ENCODE measurements around the gene TBC1D22A. TPM values are rescaled to one million over a fixed set of nuclear protein-coding genes. Genes with fewer than 3 reads are reported as not detected.
A peak's percentile ranks its signal among the peaks of the same experiment; 100 is the strongest.
"Not testable (repeated sequence)": the region's sequence is repeated elsewhere in the genome, so short reads cannot be mapped to it uniquely, and the experiment has no call there.

The TBC1D22A gene
- total RNA-seq, 1 donor, result 17.7 TPM

DNA sequence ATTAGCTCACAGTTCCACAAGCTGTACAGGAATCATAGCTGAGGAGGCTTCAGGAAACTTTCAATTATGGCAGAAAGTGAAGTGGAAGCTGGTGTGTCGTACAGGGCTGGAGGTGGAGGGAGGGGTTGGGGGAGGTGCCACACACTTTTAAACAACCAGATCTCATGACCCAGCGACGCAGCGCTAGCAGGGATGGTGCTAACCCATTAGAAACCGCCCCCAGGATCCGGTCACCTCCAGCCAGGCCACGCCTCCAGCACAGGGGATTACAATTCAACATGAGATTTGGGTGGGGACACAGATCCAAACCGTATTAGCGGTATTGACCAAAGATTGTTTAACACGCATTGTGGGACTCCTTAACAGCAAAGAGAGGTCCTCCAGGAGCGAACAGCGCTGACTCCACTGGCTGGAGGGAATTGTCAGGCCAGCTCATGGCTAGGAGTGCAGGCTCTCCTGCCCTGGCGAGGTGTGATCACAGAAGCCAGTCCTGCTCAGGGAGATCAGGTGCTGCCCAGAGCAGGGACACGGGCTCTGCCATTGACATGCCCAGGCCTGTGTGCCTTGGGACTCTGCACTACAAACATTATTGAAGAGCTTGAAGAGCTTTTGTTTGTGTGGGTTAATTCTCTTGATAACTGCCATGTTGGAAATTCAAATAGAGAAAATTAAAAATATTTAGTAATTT, 215.3 kb downstream of the TBC1D22A start:
- TF ChIP-seq CTCF (IDR thresholded peaks at IDR 0.05; ENCODE audit: extremely low read depth, low read depth, low read length), result no peak
- H4K20me1 ChIP-seq (ENCODE audit: insufficient read depth, low read length), result peaks cover 2% of the 10 kb centered on the region
- H3K27me3 ChIP-seq (ENCODE audit: insufficient read depth, low read length), result no peaks in the 10 kb centered on the region
- H3K9me3 ChIP-seq (ENCODE audit: low read depth, low read length), result no peaks in the 10 kb centered on the region
- H2AFZ ChIP-seq (ENCODE audit: low read length), result no peak overlapping the region
- H3K4me2 ChIP-seq (ENCODE audit: insufficient read depth, low read length), result no peak overlapping the region
- H3K36me3 ChIP-seq (ENCODE audit: insufficient read depth, low read length), result peaks cover 13% of the 10 kb centered on the region
- no peaks in the 10 kb centered on the region for H3K4me1 ChIP-seq (ENCODE audit: insufficient read depth, low read length)
- no peak overlapping the region for H3K4me3 ChIP-seq (ENCODE audit: insufficient read depth, low read length)
- no peak overlapping the region for H3K27ac ChIP-seq (ENCODE audit: low read depth, low read length)
- no peaks in the 10 kb centered on the region for H3K79me2 ChIP-seq (ENCODE audit: insufficient read depth, low read length)
- peak; percentile 45 for DNase-seq (ENCODE audit: insufficient read length, low spot score, missing footprints)

GRCh38 chr22:46978668-46979067, 216.2 kb downstream of the TBC1D22A start:
- H3K27me3 ChIP-seq (ENCODE audit: insufficient read depth, low read length); H2AFZ ChIP-seq (ENCODE audit: low read length); H3K27ac ChIP-seq (ENCODE audit: low read depth, low read length); H3K9me3 ChIP-seq (ENCODE audit: low read depth, low read length); H4K20me1 ChIP-seq (ENCODE audit: insufficient read depth, low read length); DNase-seq (ENCODE audit: insufficient read length, low spot score, missing footprints); H3K4me3 ChIP-seq (ENCODE audit: insufficient read depth, low read length); H3K4me2 ChIP-seq (ENCODE audit: insufficient read depth, low read length); H3K79me2 ChIP-seq (ENCODE audit: insufficient read depth, low read length); H3K4me1 ChIP-seq (ENCODE audit: insufficient read depth, low read length): not testable (repeated sequence)
- peaks cover 13% of the 10 kb centered on the region for H3K36me3 ChIP-seq (ENCODE audit: insufficient read depth, low read length)

- peaks cover 4% of the 10 kb centered on the region for H4K20me1 ChIP-seq (ENCODE audit: insufficient read depth, low read length)
- TF ChIP-seq CTCF (IDR thresholded peaks at IDR 0.05; ENCODE audit: extremely low read depth, low read depth, low read length), result no peak
- peaks cover 10% of the 10 kb centered on the region for H3K36me3 ChIP-seq (ENCODE audit: insufficient read depth, low read length)
- no peaks in the 10 kb centered on the region for H3K9me3 ChIP-seq (ENCODE audit: low read depth, low read length)
- peak; percentile 5 for DNase-seq (ENCODE audit: insufficient read length, low spot score, missing footprints)
- no peak overlapping the region for H3K27ac ChIP-seq (ENCODE audit: low read depth, low read length)
- no peak overlapping the region for H3K4me2 ChIP-seq (ENCODE audit: insufficient read depth, low read length)
- no peaks in the 10 kb centered on the region for H3K79me2 ChIP-seq (ENCODE audit: insufficient read depth, low read length)
- no peaks in the 10 kb centered on the region for H3K27me3 ChIP-seq (ENCODE audit: insufficient read depth, low read length)
- H2AFZ ChIP-seq (ENCODE audit: low read length), result no peak overlapping the region
- no peak overlapping the region for H3K4me3 ChIP-seq (ENCODE audit: insufficient read depth, low read length)
- peaks cover 3% of the 10 kb centered on the region for H3K4me1 ChIP-seq (ENCODE audit: insufficient read depth, low read length)
Measured at GRCh38 chr22:46979506-46979905, 217.1 kb downstream of the TBC1D22A start.

- Histone ChIP-seq H3K9me3 (ENCODE audit: low read depth, low read length) (no peaks in the 10 kb centered on the region), H3K4me1 (ENCODE audit: insufficient read depth, low read length) (peaks cover 12% of the 10 kb centered on the region), H3K36me3 (ENCODE audit: insufficient read depth, low read length) (peaks cover 10% of the 10 kb centered on the region), H3K79me2 (ENCODE audit: insufficient read depth, low read length) (no peaks in the 10 kb centered on the region), H4K20me1 (ENCODE audit: insufficient read depth, low read length) (peaks cover 10% of the 10 kb centered on the region), H3K4me3 (ENCODE audit: insufficient read depth, low read length) (no peak overlapping the region), H3K4me2 (ENCODE audit: insufficient read depth, low read length) (no peak overlapping the region), H2AFZ (ENCODE audit: low read length) (no peak overlapping the region), H3K27ac (ENCODE audit: low read depth, low read length) (no peak overlapping the region), H3K27me3 (ENCODE audit: insufficient read depth, low read length) (no peaks in the 10 kb centered on the region)
- DNase-seq (ENCODE audit: insufficient read length, low spot score, missing footprints), result no peak
- no peak for TF ChIP-seq CTCF (IDR thresholded peaks at IDR 0.05; ENCODE audit: extremely low read depth, low read depth, low read length)
Measured at GRCh38 chr22:46980392-46980791, 217.9 kb downstream of the TBC1D22A start.

All from osteoblast (primary cell).